HUES48 (cell line): ENCODE results near the gene ARL6IP5.

Source experiments
- H3K27ac ChIP-seq: one replicate; pipeline ENCODE4 v1.7.0; 2013; ENCODE audit warnings: low read depth, low read length, inconsistent platforms
- H3K27me3 ChIP-seq: 2 replicates; pipeline ENCODE4 v1.6.1; 2013; ENCODE audit warnings: mild to moderate bottlenecking, low read length; ENCODE audit not compliant: control insufficient read depth, insufficient read depth
- H3K36me3 ChIP-seq: 2 replicates; pipeline ENCODE4 v1.6.1; 2013; ENCODE audit warnings: low read length; ENCODE audit not compliant: control insufficient read depth, insufficient read depth
- H3K4me1 ChIP-seq: 2 replicates; pipeline ENCODE4 v1.6.1; 2013; ENCODE audit warnings: mild to moderate bottlenecking, low read length; ENCODE audit not compliant: control insufficient read depth, insufficient read depth
- H3K4me3 ChIP-seq: 2 replicates; pipeline ENCODE4 v1.5.1; 2013; ENCODE audit warnings: mild to moderate bottlenecking, low read depth, low read length
- H3K9ac ChIP-seq: 2 replicates; pipeline ENCODE4 v1.6.1; 2013; ENCODE audit warnings: mild to moderate bottlenecking, low read depth, low read length, moderate library complexity
- H3K9me3 ChIP-seq: 2 replicates; pipeline ENCODE4 v1.6.1; 2013; ENCODE audit warnings: low read length; ENCODE audit not compliant: control insufficient read depth, insufficient read depth

ARL6IP5 gene

GRCh38 chr3:69137005-69137404 lies 52.3 kb downstream of the ARL6IP5 start:
- no peaks in the 10 kb centered on the region for H3K4me1 ChIP-seq
- H3K27ac ChIP-seq, result no peak overlapping the region
- no peak overlapping the region for H3K9ac ChIP-seq
- no peaks in the 10 kb centered on the region for H3K9me3 ChIP-seq
- H3K4me3 ChIP-seq, result no peak overlapping the region
- H3K27me3 ChIP-seq, result peaks cover 18% of the 10 kb centered on the region
- H3K36me3 ChIP-seq, result no peaks in the 10 kb centered on the region

- peaks cover 22% of the 10 kb centered on the region for H3K27me3 ChIP-seq
- H3K9ac ChIP-seq, result no peak overlapping the region
- no peaks in the 10 kb centered on the region for H3K36me3 ChIP-seq
- no peak overlapping the region for H3K4me3 ChIP-seq
- no peaks in the 10 kb centered on the region for H3K4me1 ChIP-seq
- H3K27ac ChIP-seq, result no peak overlapping the region
- no peaks in the 10 kb centered on the region for H3K9me3 ChIP-seq
Observed at GRCh38 chr3:69137412-69137811, 52.7 kb downstream of the ARL6IP5 start.

- no peak overlapping the region for H3K27ac ChIP-seq
- no peak overlapping the region for H3K9ac ChIP-seq
- H3K9me3 ChIP-seq, result no peaks in the 10 kb centered on the region
- H3K4me3 ChIP-seq, result no peak overlapping the region
- H3K4me1 ChIP-seq, result peaks cover 6% of the 10 kb centered on the region; the same call in 1 of the 2 replicates
- peaks cover 53% of the 10 kb centered on the region for H3K27me3 ChIP-seq
- no peaks in the 10 kb centered on the region for H3K36me3 ChIP-seq
Observed at GRCh38 chr3:69141313-69141712, 56.6 kb downstream of the ARL6IP5 start.

GRCh38 chr3:69142090-69142489 lies 57.4 kb downstream of the ARL6IP5 start:
- Histone ChIP-seq H3K27me3 (peaks cover 56% of the 10 kb centered on the region), H3K4me3 (no peak overlapping the region), H3K9me3 (no peaks in the 10 kb centered on the region), H3K27ac (no peak overlapping the region), H3K4me1 (peaks cover 6% of the 10 kb centered on the region; the same call in 1 of the 2 replicates), H3K9ac (no peak overlapping the region), H3K36me3 (no peaks in the 10 kb centered on the region)

- Histone ChIP-seq H3K4me3 (no peak overlapping the region), H3K27ac (no peak overlapping the region), H3K4me1 (peaks cover 6% of the 10 kb centered on the region; the same call in 1 of the 2 replicates), H3K36me3 (no peaks in the 10 kb centered on the region), H3K9ac (no peak overlapping the region), H3K9me3 (no peaks in the 10 kb centered on the region), H3K27me3 (peaks cover 56% of the 10 kb centered on the region)
Observed at GRCh38 chr3:69142797-69143454, 58.2 kb downstream of the ARL6IP5 start.

- no peaks in the 10 kb centered on the region for H3K9me3 ChIP-seq
- peaks cover 6% of the 10 kb centered on the region; the same call in 1 of the 2 replicates for H3K4me1 ChIP-seq
- no peaks in the 10 kb centered on the region for H3K36me3 ChIP-seq
- no peak overlapping the region for H3K27ac ChIP-seq
- H3K9ac ChIP-seq, result no peak overlapping the region
- H3K27me3 ChIP-seq, result peaks cover 60% of the 10 kb centered on the region
- H3K4me3 ChIP-seq, result no peak overlapping the region
Observed at GRCh38 chr3:69143612-69144011, 58.9 kb downstream of the ARL6IP5 start.

- peaks cover 61% of the 10 kb centered on the region for H3K27me3 ChIP-seq
- no peaks in the 10 kb centered on the region for H3K9me3 ChIP-seq
- H3K36me3 ChIP-seq, result no peaks in the 10 kb centered on the region
- no peak overlapping the region for H3K4me3 ChIP-seq
- no peak overlapping the region for H3K27ac ChIP-seq
- no peak overlapping the region for H3K9ac ChIP-seq
- peaks cover 6% of the 10 kb centered on the region; the same call in 1 of the 2 replicates for H3K4me1 ChIP-seq
Observed at GRCh38 chr3:69144631-69145245, 60.0 kb downstream of the ARL6IP5 start.

GRCh38 chr3:69145688-69146087 lies 61.0 kb downstream of the ARL6IP5 start:
- Histone ChIP-seq H3K9ac (no peak overlapping the region), H3K27me3 (peaks cover 56% of the 10 kb centered on the region), H3K4me1 (peaks cover 6% of the 10 kb centered on the region; the same call in 1 of the 2 replicates), H3K36me3 (no peaks in the 10 kb centered on the region), H3K9me3 (no peaks in the 10 kb centered on the region), H3K4me3 (no peak overlapping the region), H3K27ac (no peak overlapping the region)

GRCh38 chr3:69149586-69149985 lies 64.8 kb downstream of the ARL6IP5 start:
- Histone ChIP-seq H3K4me1 (peaks cover 2% of the 10 kb centered on the region; the same call in 1 of the 2 replicates), H3K27ac (no peak overlapping the region), H3K9ac (no peak overlapping the region), H3K4me3 (no peak overlapping the region), H3K9me3 (no peaks in the 10 kb centered on the region), H3K36me3 (no peaks in the 10 kb centered on the region), H3K27me3 (peaks cover 24% of the 10 kb centered on the region)
